HCT116 (cell line): ENCODE data around the gene TENM4. TPM values are rescaled to one million over a fixed set of nuclear protein-coding genes. Genes with fewer than 3 reads are reported as not detected.

Source experiments
- ATAC-seq: fragments of 200-7000 bp; cut with Tn5 transposase; 2 replicates; pipeline ENCODE4 v1.9.1; 2020; ENCODE audit warnings: mild to moderate bottlenecking, moderate library complexity
- BruUV-seq: library from RNA; stranded (reverse); fragments of 400-500 nt; replicated peaks from 2 replicates; lab custom pipeline; 2021; lab: Mats Ljungman, UMichigan
- CTCF ChIA-PET: fragments of 300-600 bp; sonication (Branson Sonifier 250); formaldehyde crosslinking; loops from one replicate; lab custom pipeline; 2021; ENCODE audit warnings: antibody characterized with exemption; lab: Charles Lee
- POLR2A ChIA-PET: fragments of 300-600, 350-600 bp; sonication (Branson Sonifier 250); formaldehyde crosslinking; loops from one replicate; lab custom pipeline; 2021; ENCODE audit warnings: antibody characterized with exemption; lab: Charles Lee
- RAD21 ChIA-PET, 2 experiments: fragments of 300-600 bp; sonication (Branson Sonifier 250); formaldehyde crosslinking; loops; one replicate each; lab custom pipeline; 2023; ENCODE audit warnings: low total read pairs in 2 of 2; ENCODE audit not compliant: uncharacterized antibody in 2 of 2, unreplicated experiment in 2 of 2, low non-redundant PET in 1 of 2; lab: Charles Lee
- DNase-seq: peaks from one replicate; pipeline ENCODE4 v3.0.0-alpha.2; 2010; ENCODE audit warnings: low read depth, low spot score
- H2AFZ ChIP-seq: fragments of 200-600 bp; shearing (Covaris generic), sonication (generic); 2 replicates; pipeline ENCODE4 v1.6.1; 2017; ENCODE audit warnings: low read depth, mixed run types, mixed read lengths, antibody characterized with exemption, low read length; ENCODE audit not compliant: poor library complexity, severe bottlenecking
- H3K27ac ChIP-seq: 2 replicates; pipeline ENCODE4 v1.5.1; 2012; ENCODE audit warnings: low read depth, low read length
- H3K27me3 ChIP-seq: fragments of 200-600 bp; sonication (generic); 2 replicates; pipeline ENCODE4 v1.6.1; 2016; ENCODE audit warnings: mixed run types, low read length, mixed read lengths; ENCODE audit not compliant: insufficient read depth
- H3K36me3 ChIP-seq, 2 experiments: fragments of 200-500 bp in 1 of 2; fragments of 200-600 bp in 1 of 2; sonication (Bioruptor generic) in 1 of 2; sonication (generic) in 1 of 2; 2 replicates each; pipeline versions ENCODE4 v1.5.1 to v1.6.1; 2014 to 2016; ENCODE audit warnings: low read length in 2 of 2, inconsistent platforms in 1 of 2, mixed read lengths in 1 of 2, mixed run types in 1 of 2; ENCODE audit not compliant: insufficient read depth in 2 of 2, control insufficient read depth in 1 of 2
- H3K4me1 ChIP-seq, 2 experiments: fragments of 200-600 bp in 1 of 2; sonication (generic) in 1 of 2; 2 replicates each; pipeline versions ENCODE4 v1.5.1 to v1.6.1; 2012 to 2017; ENCODE audit warnings: low read length in 2 of 2, inconsistent platforms in 1 of 2, mild to moderate bottlenecking in 1 of 2, mixed read lengths in 1 of 2, mixed run types in 1 of 2, moderate library complexity in 1 of 2; ENCODE audit not compliant: insufficient read depth in 2 of 2, control insufficient read depth in 1 of 2
- H3K4me2 ChIP-seq: fragments of 200-600 bp; sonication (generic); 2 replicates; pipeline ENCODE4 v1.6.1; 2017; ENCODE audit warnings: mixed run types, low read length, mixed read lengths
- H3K4me3 ChIP-seq, 2 experiments: fragments of 200-600 bp in 1 of 2; sonication (generic) in 1 of 2; replicated peaks in 1 of 2; 2 replicates each; pipeline ENCODE4 v1.5.1; 2011 to 2016; ENCODE audit warnings: low read length in 2 of 2, control low read depth in 1 of 2, low read depth in 1 of 2, mild to moderate bottlenecking in 1 of 2, mixed read lengths in 1 of 2, mixed run types in 1 of 2
- H3K79me2 ChIP-seq: fragments of 200-600 bp; sonication (generic); 2 replicates; pipeline ENCODE4 v1.6.1; 2017; ENCODE audit warnings: mild to moderate bottlenecking, mixed run types, low read length, moderate library complexity, mixed read lengths; ENCODE audit not compliant: insufficient read depth
- H3K9ac ChIP-seq: fragments of 200-600 bp; sonication (generic); 2 replicates; pipeline ENCODE4 v1.6.1; 2016; ENCODE audit warnings: low read length, mixed read lengths
- H3K9me2 ChIP-seq: fragments of 200-600 bp; sonication (generic), shearing (Covaris generic); 2 replicates; pipeline ENCODE4 v1.6.1; 2017; ENCODE audit warnings: mixed run types, mild to moderate bottlenecking, moderate library complexity; ENCODE audit not compliant: insufficient read depth
- H3K9me3 ChIP-seq, 2 experiments: fragments of 200-500 bp in 1 of 2; fragments of 200-600 bp in 1 of 2; sonication (Bioruptor generic) in 1 of 2; sonication (generic) in 1 of 2; 2 replicates each; pipeline ENCODE4 v1.6.1; 2014 to 2017; ENCODE audit warnings: low read length in 2 of 2, mixed read lengths in 2 of 2, inconsistent platforms in 1 of 2, low read depth in 1 of 2, mild to moderate bottlenecking in 1 of 2, mixed run types in 1 of 2, moderate library complexity in 1 of 2; ENCODE audit not compliant: control insufficient read depth in 1 of 2, insufficient read depth in 1 of 2
- H4K20me1 ChIP-seq: fragments of 200-600 bp; sonication (generic), shearing (Covaris generic); 2 replicates; pipeline ENCODE4 v1.6.1; 2017; ENCODE audit warnings: mixed run types, mild to moderate bottlenecking, moderate library complexity; ENCODE audit not compliant: insufficient read depth
- CBX3 ChIP-seq: IDR thresholded peaks from 2 replicates; pipeline ENCODE4 v1.6.1; 2012; ENCODE audit warnings: low read depth
- CTCF ChIP-seq, 3 experiments: fragments of 200-600 bp in 1 of 3; sonication (generic) in 1 of 3; IDR thresholded peaks in 2 of 3; conservative IDR thresholded peaks in 1 of 3; 2 replicates each; pipeline ENCODE4 v1.5.1; 2012 to 2017; ENCODE audit warnings: low read depth in 2 of 3, low read length in 2 of 3, antibody characterized with exemption in 1 of 3, borderline replicate concordance in 1 of 3, control low read depth in 1 of 3, mild to moderate bottlenecking in 1 of 3, mixed read lengths in 1 of 3, mixed run types in 1 of 3, moderate library complexity in 1 of 3; ENCODE audit not compliant: insufficient read depth in 1 of 3
- EGR1 ChIP-seq: IDR thresholded peaks from 2 replicates; pipeline ENCODE4 v1.6.1; 2012; ENCODE audit warnings: low read depth
- ELF1 ChIP-seq: IDR thresholded peaks from 2 replicates; pipeline ENCODE4 v1.6.1; 2012; ENCODE audit warnings: low read depth, borderline replicate concordance
- EZH2 ChIP-seq: fragments of 200-600 bp; sonication (generic); IDR thresholded peaks from 2 replicates; pipeline ENCODE4 v1.6.1; 2017; ENCODE audit warnings: antibody characterized with exemption, mixed run types
- EZH2phosphoT487 ChIP-seq: fragments of 200-600 bp; IDR thresholded peaks from 2 replicates; pipeline ENCODE4 v1.6.1; 2018; ENCODE audit warnings: antibody characterized with exemption, borderline replicate concordance
- JUND ChIP-seq: IDR thresholded peaks from 2 replicates; pipeline ENCODE4 v1.6.1; 2012
- MAX ChIP-seq: IDR thresholded peaks from 2 replicates; pipeline ENCODE4 v1.6.1; 2012
- REST ChIP-seq: IDR thresholded peaks from 2 replicates; pipeline ENCODE4 v1.6.1; 2012; ENCODE audit warnings: low read depth
- TCF7L2 ChIP-seq: IDR thresholded peaks from 2 replicates; pipeline ENCODE4 v1.7.0; 2011; ENCODE audit warnings: borderline replicate concordance, inconsistent platforms; ENCODE audit not compliant: insufficient read depth, insufficient read length; ENCODE audit errors: extremely low read depth
- YY1 ChIP-seq: IDR thresholded peaks from 2 replicates; pipeline ENCODE4 v1.6.1; 2011; ENCODE audit warnings: low read length, low read depth, moderate library complexity, mild to moderate bottlenecking; ENCODE audit not compliant: insufficient replicate concordance; ENCODE audit errors: extremely low read depth
- ZBTB33 ChIP-seq: IDR thresholded peaks from 2 replicates; pipeline ENCODE4 v1.6.1; 2011; ENCODE audit warnings: mild to moderate bottlenecking, low read length, moderate library complexity; ENCODE audit not compliant: insufficient replicate concordance; ENCODE audit errors: extremely low read depth
- ZFX ChIP-seq: fragments of 450-650 bp; IDR thresholded peaks from 2 replicates; pipeline ENCODE4 v1.6.1; 2017
- ZNF274 ChIP-seq: fragments of 200-500 bp; sonication (Bioruptor generic); IDR thresholded peaks from 2 replicates; pipeline ENCODE4 v1.6.1; 2014; ENCODE audit warnings: mild to moderate bottlenecking, low read depth, low read length, inconsistent platforms
- intact Hi-C: fragments of 100-400 bp; cut with micrococcal nuclease; formaldehyde crosslinking; loops from 2 replicates; pipeline ENCODE4 v1.10.0; 2022
- total RNA-seq: library from RNA; stranded (reverse); gene quantifications from one replicate; pipeline ENCODE4 v1.2.1, GENCODE V29; 2021; ENCODE audit not compliant: unreplicated experiment

TENM4 gene
- total RNA-seq, 1 experiment from 2014 or later, result 0.05 TPM

- ATAC-seq (no peak), DNase-seq (no peak)
- BruUV-seq, result no TSS peak
- H3K9ac ChIP-seq, result no peak overlapping the region
- ChIA-PET CTCF (no interaction called here), POLR2A (no interaction called here), RAD21 (no interaction called here)
- no peak overlapping the region for H3K27ac ChIP-seq
- H3K27me3 ChIP-seq, result peaks cover 30% of the 10 kb centered on the region
- no peaks in the 10 kb centered on the region for H3K9me2 ChIP-seq
- no peaks in the 10 kb centered on the region for H3K79me2 ChIP-seq
- TF ChIP-seq ZFX (no peak), EZH2 (no peak), REST (no peak), JUND (no peak), ZNF274 (no peak), EZH2phosphoT487 (no peak), ELF1 (no peak), MAX (no peak), CBX3 (no peak), TCF7L2 (no peak), CTCF (IDR thresholded peaks at IDR 0.05 in 2 of 3, conservative IDR thresholded peaks at IDR 0.05 in 1 of 3; ENCODE audit: borderline replicate concordance in 1 of 3, insufficient read depth in 1 of 3, low read depth in 2 of 3, low read length in 2 of 3) (no peak), ZBTB33 (no peak), YY1 (no peak), EGR1 (no peak)
- no peak overlapping the region for H3K4me2 ChIP-seq
- H3K36me3 ChIP-seq, result no peaks in the 10 kb centered on the region
- no peaks in the 10 kb centered on the region for H3K4me1 ChIP-seq
- H4K20me1 ChIP-seq, result no peaks in the 10 kb centered on the region
- intact Hi-C loops, result no loop called here
- H3K4me3 ChIP-seq, result no peak overlapping the region
- H2AFZ ChIP-seq, result no peak overlapping the region
- H3K9me3 ChIP-seq, result no peaks in the 10 kb centered on the region
Measured at GRCh38 chr11:79333355-79333754, 107.5 kb downstream of the TENM4 start.
